ENCODE results near the gene XG.

XG gene

DNA sequence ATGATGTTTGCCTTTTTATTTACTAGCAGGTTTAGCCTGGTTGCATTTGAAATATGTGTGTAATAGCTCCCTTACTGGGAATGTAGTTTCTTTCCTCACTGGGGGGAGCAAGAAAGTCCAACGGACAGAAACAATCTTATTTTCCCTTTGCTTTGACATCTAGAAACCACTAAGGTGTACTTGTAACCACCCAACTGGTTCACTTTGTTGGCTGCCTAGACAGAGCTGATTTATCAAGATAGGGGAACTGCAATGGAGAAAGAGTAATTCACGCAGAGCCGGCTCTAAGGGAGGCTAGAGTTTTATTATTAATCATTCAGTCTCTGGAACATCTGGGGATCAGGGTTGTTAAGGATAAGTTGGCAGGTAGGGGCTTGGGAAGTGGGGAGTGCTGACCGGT lies 30.3 kb downstream of the XG start:
- H3K27me3 ChIP-seq (ENCODE audit: insufficient read depth, poor library complexity, severe bottlenecking), result no peaks in the 10 kb centered on the region
- TF ChIP-seq SPI1 (IDR thresholded peaks at IDR 0.05; ENCODE audit: borderline replicate concordance, low read depth), result no peak
- TF ChIP-seq GABPA (IDR thresholded peaks at IDR 0.05; ENCODE audit: low read depth), result no peak
- TF ChIP-seq, protein P1, sequence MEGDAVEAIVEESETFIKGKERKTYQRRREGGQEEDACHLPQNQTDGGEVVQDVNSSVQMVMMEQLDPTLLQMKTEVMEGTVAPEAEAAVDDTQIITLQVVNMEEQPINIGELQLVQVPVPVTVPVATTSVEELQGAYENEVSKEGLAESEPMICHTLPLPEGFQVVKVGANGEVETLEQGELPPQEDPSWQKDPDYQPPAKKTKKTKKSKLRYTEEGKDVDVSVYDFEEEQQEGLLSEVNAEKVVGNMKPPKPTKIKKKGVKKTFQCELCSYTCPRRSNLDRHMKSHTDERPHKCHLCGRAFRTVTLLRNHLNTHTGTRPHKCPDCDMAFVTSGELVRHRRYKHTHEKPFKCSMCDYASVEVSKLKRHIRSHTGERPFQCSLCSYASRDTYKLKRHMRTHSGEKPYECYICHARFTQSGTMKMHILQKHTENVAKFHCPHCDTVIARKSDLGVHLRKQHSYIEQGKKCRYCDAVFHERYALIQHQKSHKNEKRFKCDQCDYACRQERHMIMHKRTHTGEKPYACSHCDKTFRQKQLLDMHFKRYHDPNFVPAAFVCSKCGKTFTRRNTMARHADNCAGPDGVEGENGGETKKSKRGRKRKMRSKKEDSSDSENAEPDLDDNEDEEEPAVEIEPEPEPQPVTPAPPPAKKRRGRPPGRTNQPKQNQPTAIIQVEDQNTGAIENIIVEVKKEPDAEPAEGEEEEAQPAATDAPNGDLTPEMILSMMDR (IDR thresholded peaks at IDR 0.05; ENCODE audit: insufficient read depth, low read length), result no peak
- no peak for TF ChIP-seq REST (IDR thresholded peaks at IDR 0.05; ENCODE audit: insufficient replicate concordance, low read depth)
- no peak for TF ChIP-seq POLR2AphosphoS5 (IDR thresholded peaks at IDR 0.05; ENCODE audit: low read depth)
- H3K27ac ChIP-seq (replicated peaks), result no peak overlapping the region
- no peak for DNase-seq (ENCODE audit: low read depth in 1 of 2, low spot score in 1 of 2)
- no peak overlapping the region for H3K4me3 ChIP-seq (replicated peaks; ENCODE audit: insufficient read depth, low read length)

GRCh38 chrX:2782778-2783177 lies 30.9 kb downstream of the XG start:
- TF ChIP-seq, protein P1 (IDR thresholded peaks at IDR 0.05; ENCODE audit: insufficient read depth, low read length), result no peak
- TF ChIP-seq SPI1 (IDR thresholded peaks at IDR 0.05; ENCODE audit: borderline replicate concordance, low read depth) (no peak), REST (IDR thresholded peaks at IDR 0.05; ENCODE audit: insufficient replicate concordance, low read depth) (no peak), GABPA (IDR thresholded peaks at IDR 0.05; ENCODE audit: low read depth) (no peak), POLR2AphosphoS5 (IDR thresholded peaks at IDR 0.05; ENCODE audit: low read depth) (no peak)
- H3K27me3 ChIP-seq (ENCODE audit: insufficient read depth, poor library complexity, severe bottlenecking), result no peaks in the 10 kb centered on the region
- no peak overlapping the region for H3K4me3 ChIP-seq (replicated peaks; ENCODE audit: insufficient read depth, low read length)
- no peak overlapping the region for H3K27ac ChIP-seq (replicated peaks)
- DNase-seq (ENCODE audit: low read depth in 1 of 2, low spot score in 1 of 2), result no peak

- no peaks in the 10 kb centered on the region for H3K27me3 ChIP-seq (ENCODE audit: insufficient read depth, poor library complexity, severe bottlenecking)
- DNase-seq (ENCODE audit: low read depth in 1 of 2, low spot score in 1 of 2), result no peak
- no peak overlapping the region for H3K27ac ChIP-seq (replicated peaks)
- TF ChIP-seq GABPA (IDR thresholded peaks at IDR 0.05; ENCODE audit: low read depth) (no peak), SPI1 (IDR thresholded peaks at IDR 0.05; ENCODE audit: borderline replicate concordance, low read depth) (no peak), POLR2AphosphoS5 (IDR thresholded peaks at IDR 0.05; ENCODE audit: low read depth) (no peak), REST (IDR thresholded peaks at IDR 0.05; ENCODE audit: insufficient replicate concordance, low read depth) (no peak)
- TF ChIP-seq, protein P1 (IDR thresholded peaks at IDR 0.05; ENCODE audit: insufficient read depth, low read length), result no peak
- no peak overlapping the region for H3K4me3 ChIP-seq (replicated peaks; ENCODE audit: insufficient read depth, low read length)
These were observed 32.2 kb downstream of the XG start for GRCh38 chrX:2784026-2784425.

All from HL-60 (cell line).